ENCODE results near the gene NEK10.

Gene NEK10

DNA sequence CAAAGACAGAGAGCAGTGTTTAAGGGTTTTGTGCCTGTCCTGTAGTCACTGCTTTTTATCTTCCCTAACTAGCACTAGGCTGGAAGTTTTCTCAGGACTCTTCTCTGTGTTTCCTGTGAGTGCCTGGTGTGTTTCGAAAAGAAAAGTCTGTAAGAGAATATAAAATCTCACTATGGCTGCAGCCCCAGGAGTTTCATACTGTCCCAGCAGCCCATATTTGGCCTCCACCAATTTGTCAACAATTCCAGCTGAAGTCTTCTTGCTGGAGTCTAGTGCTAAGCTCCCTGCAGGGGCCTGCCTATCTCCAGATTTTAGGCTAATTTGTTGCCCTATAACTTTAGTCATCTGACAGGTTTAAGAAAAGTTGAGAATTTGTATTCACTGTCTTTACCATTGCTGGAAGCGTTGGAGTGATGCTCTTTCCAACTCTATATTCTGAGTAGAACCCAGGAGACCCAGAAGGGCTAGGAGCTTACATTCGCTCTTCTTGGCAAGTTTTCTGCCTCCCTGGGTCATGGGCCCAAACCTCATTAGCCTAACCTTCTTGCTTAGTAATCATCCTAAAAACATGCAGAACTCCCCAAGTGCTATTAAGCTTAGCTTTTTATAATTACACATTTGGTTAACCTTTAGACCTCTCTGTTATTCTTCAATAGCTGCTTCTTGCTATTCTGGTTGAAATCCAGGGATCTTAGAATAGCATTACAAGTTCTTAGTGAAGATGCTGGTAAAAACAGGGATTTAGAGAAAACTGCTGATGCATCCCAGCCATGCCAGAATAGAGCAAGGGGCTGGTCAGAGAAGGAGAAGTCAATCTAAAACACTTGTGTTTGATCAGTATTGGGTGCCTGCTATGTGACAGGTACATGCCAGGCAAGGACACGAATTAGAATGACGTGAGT is 283.1 kb downstream of the NEK10 start:
- DNase-seq (no peak), ATAC-seq (no peak)
- H3K27me3 Mint-ChIP-seq: no peaks in the 10 kb centered on the region
- H3K36me3 Mint-ChIP-seq (ENCODE audit: low read depth): no peaks in the 10 kb centered on the region
- no peak overlapping the region for H3K27ac Mint-ChIP-seq
- H3K4me3 Mint-ChIP-seq: no peak overlapping the region
- no peaks in the 10 kb centered on the region for H3K4me1 Mint-ChIP-seq
- no peaks in the 10 kb centered on the region for H3K9me3 Mint-ChIP-seq

GRCh38 chr3:27081992-27082607 is 287.1 kb downstream of the NEK10 start:
- Mint-ChIP-seq H3K4me1 (no peaks in the 10 kb centered on the region), H3K4me3 (no peak overlapping the region), H3K36me3 (ENCODE audit: low read depth) (no peaks in the 10 kb centered on the region), H3K27me3 (no peaks in the 10 kb centered on the region), H3K27ac (no peak overlapping the region), H3K9me3 (no peaks in the 10 kb centered on the region)
- ATAC-seq (no peak), DNase-seq (no peak)

GRCh38 chr3:27081566-27081965 is 287.6 kb downstream of the NEK10 start:
- no peak overlapping the region for H3K4me3 Mint-ChIP-seq
- ATAC-seq (no peak), DNase-seq (no peak)
- no peak overlapping the region for H3K27ac Mint-ChIP-seq
- H3K4me1 Mint-ChIP-seq: no peaks in the 10 kb centered on the region
- no peaks in the 10 kb centered on the region for H3K9me3 Mint-ChIP-seq
- no peaks in the 10 kb centered on the region for H3K27me3 Mint-ChIP-seq
- no peaks in the 10 kb centered on the region for H3K36me3 Mint-ChIP-seq (ENCODE audit: low read depth)

DNA sequence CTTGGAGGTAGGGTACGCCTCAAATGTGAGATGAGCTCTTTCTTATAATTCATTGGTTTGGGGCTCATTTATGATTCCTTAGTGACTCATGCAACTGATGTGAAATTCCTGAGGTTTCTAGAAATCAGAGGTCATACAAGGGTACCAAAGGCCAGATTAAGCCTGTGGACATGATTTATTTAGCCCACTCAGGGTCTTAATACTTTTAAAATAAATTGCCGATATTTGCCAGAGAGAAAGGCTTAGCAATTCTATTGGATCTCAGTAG is 289.0 kb downstream of the NEK10 start:
- DNase-seq: no peak

GRCh38 chr3:27079427-27080257 is 289.5 kb downstream of the NEK10 start:
- H3K27me3 Mint-ChIP-seq: no peaks in the 10 kb centered on the region

More for the DNA sequence above, 289.0 kb downstream of the NEK10 start:
- no peaks in the 10 kb centered on the region for H3K9me3 Mint-ChIP-seq
- no peak for ATAC-seq
- H3K4me3 Mint-ChIP-seq: no peak overlapping the region
- no peaks in the 10 kb centered on the region for H3K4me1 Mint-ChIP-seq
- no peak overlapping the region for H3K27ac Mint-ChIP-seq
- no peaks in the 10 kb centered on the region for H3K27me3 Mint-ChIP-seq
- H3K36me3 Mint-ChIP-seq (ENCODE audit: low read depth): no peaks in the 10 kb centered on the region

DNA sequence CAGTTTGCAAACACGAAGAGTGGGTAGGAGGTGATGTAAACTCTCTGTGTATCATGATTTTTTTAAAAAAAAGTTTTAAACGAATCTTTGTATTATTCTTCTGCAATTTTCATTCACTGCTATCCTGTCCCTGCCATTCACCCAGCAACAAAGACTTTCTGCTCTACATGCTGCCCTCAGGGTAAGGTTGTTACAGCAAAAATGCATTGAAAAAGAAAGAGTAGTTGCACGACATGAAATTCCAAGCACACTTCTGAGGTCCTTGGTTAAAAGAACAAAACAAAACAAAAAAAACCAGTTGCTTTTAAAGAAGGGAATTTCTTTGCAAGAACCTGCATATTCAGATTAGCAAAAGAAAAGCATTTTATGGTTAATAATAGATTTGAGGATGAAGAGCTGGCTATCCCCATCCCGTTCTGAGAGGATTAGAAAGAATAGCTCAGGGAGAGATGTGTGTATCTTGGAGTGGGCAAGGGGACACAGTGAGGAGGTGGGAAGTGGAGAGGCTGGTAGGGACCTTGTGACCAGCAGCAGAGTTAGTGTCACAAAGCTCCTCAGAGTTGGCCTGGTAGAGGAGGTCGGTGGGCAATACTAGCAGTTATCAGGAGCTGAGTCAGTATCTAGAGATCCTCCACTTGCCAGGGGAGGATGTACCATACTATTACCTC is 290.8 kb downstream of the NEK10 start:
- Mint-ChIP-seq H3K4me1 (no peaks in the 10 kb centered on the region), H3K9me3 (no peaks in the 10 kb centered on the region), H3K36me3 (ENCODE audit: low read depth) (no peaks in the 10 kb centered on the region), H3K27me3 (no peaks in the 10 kb centered on the region), H3K27ac (no peak overlapping the region), H3K4me3 (no peak overlapping the region)
- ATAC-seq: no peak
- no peak for DNase-seq

More at GRCh38 chr3:27079427-27080257, 289.5 kb downstream of the NEK10 start:
- Mint-ChIP-seq H3K36me3 (ENCODE audit: low read depth) (no peaks in the 10 kb centered on the region), H3K27ac (no peak overlapping the region), H3K4me3 (no peak overlapping the region), H3K4me1 (no peaks in the 10 kb centered on the region), H3K9me3 (no peaks in the 10 kb centered on the region)
- ATAC-seq: no peak
- no peak for DNase-seq

DNA sequence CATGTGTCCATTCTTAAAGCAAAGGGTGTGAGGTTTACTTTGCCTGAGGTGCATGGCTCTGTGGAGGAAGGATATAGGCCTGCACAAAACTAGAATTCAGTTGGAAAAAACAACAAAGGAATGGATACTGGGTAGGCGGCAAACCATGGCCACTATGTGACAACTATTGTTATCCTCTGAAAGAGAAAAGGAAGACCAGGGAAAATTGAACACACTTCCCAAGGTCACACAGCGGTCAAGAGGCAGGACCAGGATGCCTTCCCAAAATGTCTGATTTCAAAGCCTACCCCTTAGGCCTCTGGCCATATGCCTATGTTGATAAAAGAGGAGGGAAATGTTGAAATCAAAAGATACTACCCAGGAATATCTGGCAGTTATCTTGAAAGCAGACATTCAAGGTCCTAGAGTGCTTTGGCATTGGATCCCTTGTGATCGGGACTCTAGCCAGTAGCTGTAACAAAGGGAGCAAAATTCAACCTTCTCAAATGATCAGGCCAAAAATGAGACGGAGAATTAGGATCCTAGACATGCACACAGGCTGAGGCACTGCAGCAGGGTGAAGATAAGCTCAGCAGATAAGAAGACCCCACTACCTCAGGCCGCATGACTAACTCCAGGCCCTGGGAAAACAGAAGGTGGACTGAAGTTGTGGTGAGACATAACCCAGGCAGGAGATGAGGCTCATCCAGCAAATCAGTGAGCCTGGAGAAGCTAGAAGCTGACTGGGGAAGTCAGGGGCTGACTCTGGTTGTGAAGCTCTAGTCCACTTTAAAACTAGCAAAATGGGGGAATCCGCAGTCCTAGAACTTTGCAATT is 292.2 kb downstream of the NEK10 start:
- Mint-ChIP-seq H3K9me3 (no peaks in the 10 kb centered on the region), H3K36me3 (ENCODE audit: low read depth) (no peaks in the 10 kb centered on the region), H3K4me1 (no peaks in the 10 kb centered on the region), H3K27me3 (no peaks in the 10 kb centered on the region), H3K27ac (no peak overlapping the region), H3K4me3 (no peak overlapping the region)
- DNase-seq: no peak
- ATAC-seq: no peak

GRCh38 chr3:27074914-27075313 is 294.3 kb downstream of the NEK10 start:
- Mint-ChIP-seq H3K9me3 (no peaks in the 10 kb centered on the region), H3K27me3 (no peaks in the 10 kb centered on the region), H3K4me1 (no peaks in the 10 kb centered on the region)

DNA sequence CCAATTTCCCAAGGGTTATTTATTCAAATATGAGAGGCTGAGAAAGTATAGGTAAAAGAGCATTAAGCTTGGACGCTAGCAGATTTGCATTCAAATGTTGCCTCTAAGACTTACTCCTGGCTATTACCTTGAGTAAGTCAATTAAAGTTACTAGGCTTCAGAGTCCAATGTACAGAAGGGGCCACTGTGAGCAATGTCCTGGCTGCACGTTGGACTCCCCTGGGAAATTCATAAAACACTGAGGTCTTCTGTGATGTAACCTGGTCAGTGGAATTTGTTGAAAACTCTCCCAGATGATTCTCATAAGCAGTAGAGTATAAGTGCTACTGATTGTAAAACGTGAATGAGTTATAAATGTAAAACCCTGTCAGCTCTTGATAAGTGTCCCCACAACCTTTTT is 295.3 kb downstream of the NEK10 start:
- ATAC-seq (no peak), DNase-seq (no peak)
- no peak overlapping the region for H3K27ac Mint-ChIP-seq
- H3K4me3 Mint-ChIP-seq: no peak overlapping the region
- H3K36me3 Mint-ChIP-seq (ENCODE audit: low read depth): no peaks in the 10 kb centered on the region
- no peaks in the 10 kb centered on the region for H3K27me3 Mint-ChIP-seq
- no peaks in the 10 kb centered on the region for H3K9me3 Mint-ChIP-seq
- H3K4me1 Mint-ChIP-seq: no peaks in the 10 kb centered on the region

More at GRCh38 chr3:27074914-27075313, 294.3 kb downstream of the NEK10 start:
- Mint-ChIP-seq H3K4me3 (no peak overlapping the region), H3K27ac (no peak overlapping the region), H3K36me3 (ENCODE audit: low read depth) (no peaks in the 10 kb centered on the region)
- ATAC-seq (no peak), DNase-seq (no peak)

- no peaks in the 10 kb centered on the region for H3K36me3 Mint-ChIP-seq (ENCODE audit: low read depth)
- no peaks in the 10 kb centered on the region for H3K4me1 Mint-ChIP-seq
- no peak overlapping the region for H3K4me3 Mint-ChIP-seq
- no peak for ATAC-seq
- H3K9me3 Mint-ChIP-seq: no peaks in the 10 kb centered on the region
- no peaks in the 10 kb centered on the region for H3K27me3 Mint-ChIP-seq
- no peak for DNase-seq
- H3K27ac Mint-ChIP-seq: no peak overlapping the region
Observed at GRCh38 chr3:27072810-27073651, 296.2 kb downstream of the NEK10 start.

DNA sequence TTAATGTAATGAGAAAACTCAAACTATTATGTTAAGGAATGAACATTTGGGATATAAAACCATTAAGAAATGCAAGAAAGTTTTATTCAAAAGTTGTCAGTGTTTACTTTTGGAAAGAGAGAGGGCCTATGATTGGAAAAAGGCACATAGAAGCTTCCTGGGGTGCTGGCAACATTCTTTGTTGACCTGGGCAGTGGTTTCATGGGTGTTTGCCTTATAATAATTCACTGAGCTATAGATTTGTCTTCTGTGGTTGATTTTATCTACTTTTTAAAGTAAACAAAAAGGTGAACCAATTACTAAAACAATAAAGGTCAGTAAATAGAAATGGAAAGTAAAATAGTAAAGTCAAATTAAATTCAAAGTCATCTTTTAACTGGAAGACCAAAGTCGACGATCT is 308.8 kb downstream of the NEK10 start:
- Mint-ChIP-seq H3K9me3 (peaks cover 8% of the 10 kb centered on the region), H3K27ac (no peak overlapping the region), H3K36me3 (ENCODE audit: low read depth) (no peaks in the 10 kb centered on the region), H3K4me1 (no peaks in the 10 kb centered on the region), H3K27me3 (peaks cover 8% of the 10 kb centered on the region), H3K4me3 (no peak overlapping the region)
- DNase-seq (no peak), ATAC-seq (no peak)
